GM21367 (cell line): ENCODE results near the gene EMSY.
"Not testable (repeated sequence)": the region's sequence is repeated elsewhere in the genome, so short reads cannot be mapped to it uniquely, and the experiment has no call there.

Experiments used
- ATAC-seq: cut with Tn5 transposase; IDR thresholded peaks from one replicate; pipeline ENCODE4 v1.9.1; 2021; ENCODE audit not compliant: unreplicated experiment

The EMSY gene

GRCh38 chr11:76562541-76562940, 117.7 kb downstream of the EMSY start:
- no peak for ATAC-seq

GRCh38 chr11:76564364-76564763, 119.5 kb downstream of the EMSY start:
- no peak for ATAC-seq

- ATAC-seq: no peak
These were observed 122.0 kb downstream of the EMSY start for GRCh38 chr11:76566811-76567210.

- no peak for ATAC-seq
These were observed 122.4 kb downstream of the EMSY start for GRCh38 chr11:76567261-76567660.

GRCh38 chr11:76568139-76568538, 123.3 kb downstream of the EMSY start:
- ATAC-seq: no peak

- no peak for ATAC-seq
These were observed 123.8 kb downstream of the EMSY start for GRCh38 chr11:76568621-76569020.

- not testable (repeated sequence) for ATAC-seq
These were observed 127.5 kb downstream of the EMSY start for GRCh38 chr11:76572181-76572875.

GRCh38 chr11:76574406-76574805, 129.6 kb downstream of the EMSY start:
- no peak for ATAC-seq

- no peak for ATAC-seq
These were observed 130.1 kb downstream of the EMSY start for GRCh38 chr11:76574879-76575278.

- no peak for ATAC-seq
These were observed 132.6 kb downstream of the EMSY start for GRCh38 chr11:76577226-76577920.

- ATAC-seq: no peak
These were observed 133.3 kb downstream of the EMSY start for GRCh38 chr11:76577921-76578653.

- no peak for ATAC-seq
These were observed 133.8 kb downstream of the EMSY start for GRCh38 chr11:76578654-76579055.

- ATAC-seq: no peak
These were observed 134.4 kb downstream of the EMSY start for GRCh38 chr11:76579056-76579751.

- ATAC-seq: no peak
These were observed 134.9 kb downstream of the EMSY start for GRCh38 chr11:76579752-76580151.

- not testable (repeated sequence) for ATAC-seq
These were observed 137.7 kb downstream of the EMSY start for GRCh38 chr11:76582471-76582870.

- no peak for ATAC-seq
These were observed 143.1 kb downstream of the EMSY start for GRCh38 chr11:76587820-76588454.

- ATAC-seq: no peak
These were observed 143.9 kb downstream of the EMSY start for GRCh38 chr11:76588455-76589325.

GRCh38 chr11:76589477-76589876, 144.7 kb downstream of the EMSY start:
- ATAC-seq: no peak

GRCh38 chr11:76589964-76590950, 145.4 kb downstream of the EMSY start:
- ATAC-seq: no peak
